K562 (cell line): ENCODE results near the gene MRPL40. TPM values are rescaled to one million over a fixed set of nuclear protein-coding genes. Genes with fewer than 3 reads are reported as not detected.

Experiments
- CCNT2 ChIP-seq: IDR thresholded peaks from 2 replicates; pipeline ENCODE4 v1.6.1; 2011; ENCODE audit warnings: borderline replicate concordance, low read depth, mild to moderate bottlenecking, moderate library complexity, mixed read lengths, low read length; ENCODE audit not compliant: insufficient read length; ENCODE audit errors: extremely low read depth
- FOSL1 ChIP-seq: fragments of 200-800 bp; sonication (Bioruptor generic); conservative IDR thresholded peaks from 2 replicates; pipeline ENCODE4 v1.6.1; 2016; ENCODE audit warnings: missing genetic modification characterization, missing compliant biosample characterization
- FOXA3 ChIP-seq, 2 experiments: fragments of 450-650 bp in 1 of 2; sonication (generic) in 1 of 2; formaldehyde crosslinking; IDR thresholded peaks in 1 of 2; conservative IDR thresholded peaks in 1 of 2; 2 replicates each; pipeline versions ENCODE4 v1.4.0 to v1.8.0; 2020 to 2022; ENCODE audit warnings: mild to moderate bottlenecking in 2 of 2, missing genetic modification reagents in 1 of 2
- GABPB2 ChIP-seq: fragments of 250-450 bp; sonication (Bioruptor Pico); conservative IDR thresholded peaks from 2 replicates; pipeline ENCODE4 v1.5.1; 2021; ENCODE audit warnings: mild to moderate bottlenecking
- GMEB1 ChIP-seq: fragments of 250-450 bp; sonication (Bioruptor Pico); IDR thresholded peaks from 2 replicates; pipeline ENCODE4 v1.4.0; 2020; ENCODE audit warnings: mild to moderate bottlenecking
- MAFF ChIP-seq: IDR thresholded peaks from 2 replicates; pipeline ENCODE4 v1.6.1; 2012; ENCODE audit warnings: low read length, improper control_type of control experiment
- MBD2 ChIP-seq: sonication (generic); IDR thresholded peaks from 2 replicates; pipeline ENCODE4 v1.6.1; 2016; ENCODE audit warnings: low read depth, borderline replicate concordance
- NFYB ChIP-seq: IDR thresholded peaks from 2 replicates; pipeline ENCODE4 v1.6.1; 2011; ENCODE audit warnings: mild to moderate bottlenecking, moderate library complexity; ENCODE audit not compliant: insufficient read length; ENCODE audit errors: extremely low read depth
- NUFIP1 ChIP-seq: fragments of 450-650 bp; IDR thresholded peaks from 2 replicates; pipeline ENCODE4 v1.6.1; 2018; ENCODE audit not compliant: partially characterized antibody
- RBM22 ChIP-seq: fragments of 200-400 bp; formaldehyde crosslinking; IDR thresholded peaks from 2 replicates; pipeline ENCODE4 v1.6.1; 2018; ENCODE audit warnings: low read length, low read depth; ENCODE audit not compliant: poor library complexity, severe bottlenecking
- RUNX1 ChIP-seq: sonication (generic); IDR thresholded peaks from 2 replicates; pipeline ENCODE4 v1.6.1; 2016; ENCODE audit warnings: antibody characterized with exemption, low read depth
- TBL1XR1 ChIP-seq, 2 experiments: IDR thresholded peaks; 2 replicates each; pipeline ENCODE4 v1.6.1; 2012; ENCODE audit warnings: improper control_type of control experiment in 2 of 2, low read length in 2 of 2, mild to moderate bottlenecking in 1 of 2
- TCF15 ChIP-seq: fragments of 250-450 bp; sonication (Bioruptor Pico); IDR thresholded peaks from 2 replicates; pipeline ENCODE4 v1.8.0; 2022; ENCODE audit warnings: moderate library complexity, mild to moderate bottlenecking, inconsistent platforms
- TCFL5 ChIP-seq: fragments of 250-450 bp; sonication (Bioruptor Pico); conservative IDR thresholded peaks from 2 replicates; pipeline ENCODE4 v1.6.1; 2021; ENCODE audit warnings: mild to moderate bottlenecking, moderate library complexity, matching md5 sums
- YY1 ChIP-seq, 3 experiments: IDR thresholded peaks; 2 replicates each; pipeline ENCODE4 v1.6.1; 2011; ENCODE audit warnings: low read length in 2 of 3, mild to moderate bottlenecking in 2 of 3, moderate library complexity in 2 of 3, borderline replicate concordance in 1 of 3, control low read depth in 1 of 3, low read depth in 1 of 3; ENCODE audit not compliant: insufficient read depth in 3 of 3, insufficient replicate concordance in 2 of 3, control insufficient read depth in 1 of 3, insufficient read length in 1 of 3; ENCODE audit errors: extremely low read depth in 1 of 3
- ZBTB2 ChIP-seq: fragments of 450-650 bp; IDR thresholded peaks from 2 replicates; pipeline ENCODE4 v1.6.1; 2016; ENCODE audit warnings: antibody characterized with exemption
- ZNF436 ChIP-seq: fragments of 250-450, 450-650 bp; sonication (Bioruptor Pico); formaldehyde crosslinking; IDR thresholded peaks from 2 replicates; pipeline ENCODE4 v1.7.0; 2020; ENCODE audit warnings: mild to moderate bottlenecking
- polyA plus RNA-seq, 8 experiments: library from polyadenylated mRNA; depleted of rRNA in 4 of 8; stranded (reverse) in 5 of 8; unstranded in 3 of 8; fragments of >200 nt; fragmentation: Nextera tagmentation in 2 of 8; fragmentation: Illumina TruSeq in 1 of 8; extraction: Ambion mirVana in 2 of 8; extraction: Trizol in 1 of 8; gene quantifications; 2 replicates each; pipeline versions ENCODE4 v1.2.1 to v1.2.3, GENCODE V29; 2011 to 2014; ENCODE audit warnings: inconsistent platforms in 1 of 8, missing spikeins in 1 of 8
- total RNA-seq, 7 experiments: library from RNA; depleted of rRNA in 6 of 7; stranded (reverse); fragments of >200 nt in 6 of 7; fragmentation: Illumina TruSeq in 2 of 7; extraction: Trizol in 2 of 7; gene quantifications; 2 replicates each; pipeline versions ENCODE4 v1.2.1 to v1.2.3, GENCODE V29; 2011 to 2021; ENCODE audit warnings: low replicate concordance in 1 of 7
- TF ChIP-seq, protein P1 (sequence below): fragments of 150-350 bp; conservative IDR thresholded peaks from 2 replicates; pipeline ENCODE4 v1.6.1; 2014; ENCODE audit warnings: low read length
- TF ChIP-seq, protein P2 (sequence below): sonication (generic); formaldehyde crosslinking; IDR thresholded peaks from 2 replicates; pipeline ENCODE4 v1.9.0; 2022; ENCODE audit warnings: mild to moderate bottlenecking, missing genetic modification reagents

MRPL40 gene
- total and polyA plus RNA-seq, 9 of the 15 experiments (the other 6 are each of a cell fraction or from before 2014, with no cell fraction given), result 132 to 652 (median 208) TPM

DNA sequence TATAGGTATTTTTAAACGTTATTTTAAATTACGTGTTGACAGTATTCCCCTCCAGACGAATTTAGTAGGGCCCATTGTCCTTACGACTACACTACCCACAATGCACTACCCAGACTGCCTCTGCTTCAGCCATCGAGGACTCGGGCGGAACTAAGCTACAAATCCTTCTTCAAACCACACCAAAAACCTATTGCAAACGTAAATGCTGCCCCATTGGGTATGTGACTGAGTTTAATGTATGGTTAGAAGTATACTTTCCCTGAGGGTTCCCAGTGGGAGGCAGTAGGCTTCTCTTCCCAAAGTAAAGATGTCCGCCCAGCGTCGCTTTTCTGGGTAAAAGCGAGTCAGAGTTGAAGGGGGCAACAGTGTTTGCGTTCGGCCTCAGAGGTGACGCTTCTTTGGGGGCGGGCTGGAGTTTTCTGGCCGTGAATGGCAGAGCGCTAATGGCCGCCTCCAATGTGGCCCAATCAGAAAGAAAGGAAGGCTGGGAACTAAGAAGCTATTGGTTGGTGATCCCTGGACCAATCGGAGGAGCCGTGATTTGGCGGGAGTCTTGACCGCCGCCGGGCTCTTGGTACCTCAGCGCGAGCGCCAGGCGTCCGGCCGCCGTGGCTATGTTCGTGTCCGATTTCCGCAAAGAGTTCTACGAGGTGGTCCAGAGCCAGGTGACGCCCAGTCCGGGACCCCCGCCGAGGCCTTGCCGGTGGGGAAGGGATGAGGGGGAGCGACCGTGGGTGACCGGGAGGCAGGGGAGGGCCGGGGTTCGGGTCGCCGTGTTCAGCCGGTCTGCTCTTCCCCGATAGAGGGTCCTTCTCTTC lies 47.2 kb downstream of the MRPL40 start, which contains the start of gene CDC45 (continued):
- TF ChIP-seq, protein P1, sequence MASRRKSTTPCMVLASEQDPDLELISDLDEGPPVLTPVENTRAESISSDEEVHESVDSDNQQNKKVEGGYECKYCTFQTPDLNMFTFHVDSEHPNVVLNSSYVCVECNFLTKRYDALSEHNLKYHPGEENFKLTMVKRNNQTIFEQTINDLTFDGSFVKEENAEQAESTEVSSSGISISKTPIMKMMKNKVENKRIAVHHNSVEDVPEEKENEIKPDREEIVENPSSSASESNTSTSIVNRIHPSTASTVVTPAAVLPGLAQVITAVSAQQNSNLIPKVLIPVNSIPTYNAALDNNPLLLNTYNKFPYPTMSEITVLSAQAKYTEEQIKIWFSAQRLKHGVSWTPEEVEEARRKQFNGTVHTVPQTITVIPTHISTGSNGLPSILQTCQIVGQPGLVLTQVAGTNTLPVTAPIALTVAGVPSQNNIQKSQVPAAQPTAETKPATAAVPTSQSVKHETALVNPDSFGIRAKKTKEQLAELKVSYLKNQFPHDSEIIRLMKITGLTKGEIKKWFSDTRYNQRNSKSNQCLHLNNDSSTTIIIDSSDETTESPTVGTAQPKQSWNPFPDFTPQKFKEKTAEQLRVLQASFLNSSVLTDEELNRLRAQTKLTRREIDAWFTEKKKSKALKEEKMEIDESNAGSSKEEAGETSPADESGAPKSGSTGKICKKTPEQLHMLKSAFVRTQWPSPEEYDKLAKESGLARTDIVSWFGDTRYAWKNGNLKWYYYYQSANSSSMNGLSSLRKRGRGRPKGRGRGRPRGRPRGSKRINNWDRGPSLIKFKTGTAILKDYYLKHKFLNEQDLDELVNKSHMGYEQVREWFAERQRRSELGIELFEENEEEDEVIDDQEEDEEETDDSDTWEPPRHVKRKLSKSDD, result no peak
- no peak for TF ChIP-seq ZBTB2
- no peak for TF ChIP-seq NFYB
- TF ChIP-seq CCNT2, result no peak
- TF ChIP-seq YY1 (IDR thresholded peaks at IDR 0.05; ENCODE audit: borderline replicate concordance in 1 of 3, control insufficient read depth in 1 of 3, extremely low read depth in 1 of 3, insufficient read depth in 3 of 3, insufficient read length in 1 of 3, insufficient replicate concordance in 2 of 3, low read depth in 1 of 3, low read length in 2 of 3), result peak in 1 of 3 experiments; percentile 99
- no peak for TF ChIP-seq MBD2
- TF ChIP-seq TCF15 (CRISPR knock-in tag), result peak; percentile 92; the same call in 1 of the 2 replicates
- TF ChIP-seq NUFIP1, result no peak
- TF ChIP-seq ZNF436, result 0 out of 2 replicates have a peak, but pooled peaks have one; percentile 46
- TF ChIP-seq TBL1XR1 (IDR thresholded peaks at IDR 0.05; ENCODE audit: low read length in 2 of 2), result peak; percentile 46 to 56
- peak in 1 of 2 experiments; percentile 86; a peak in 2 of 4 replicates for TF ChIP-seq FOXA3 (CRISPR knock-in tag; conservative IDR thresholded peaks at IDR 0.05 in 1 of 2, IDR thresholded peaks at IDR 0.05 in 1 of 2)
- peak; percentile 86 for TF ChIP-seq RBM22
- TF ChIP-seq RUNX1, result no peak
- no peak for TF ChIP-seq MAFF
- peak; percentile 84 for TF ChIP-seq TCFL5
- peak; percentile 93 for TF ChIP-seq GABPB2 (CRISPR knock-in tag)
- TF ChIP-seq GMEB1 (CRISPR knock-in tag), result peak; percentile 90
- TF ChIP-seq, protein P2, sequence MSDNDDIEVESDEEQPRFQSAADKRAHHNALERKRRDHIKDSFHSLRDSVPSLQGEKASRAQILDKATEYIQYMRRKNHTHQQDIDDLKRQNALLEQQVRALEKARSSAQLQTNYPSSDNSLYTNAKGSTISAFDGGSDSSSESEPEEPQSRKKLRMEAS, result no peak
- TF ChIP-seq FOSL1, result no peak
